Central memory CD4-positive, alpha-beta T cell (primary cell): ENCODE data around the gene NRSN1.

Source experiments
- DNase-seq: peaks from one replicate; pipeline ENCODE4 v3.0.0; 2022

Gene NRSN1

GRCh38 chr6:24145690-24146131, 19.7 kb downstream of the NRSN1 start:
- DNase-seq, result no peak

GRCh38 chr6:24146871-24147270, 20.9 kb downstream of the NRSN1 start:
- no peak for DNase-seq

GRCh38 chr6:24147511-24148153, 21.6 kb downstream of the NRSN1 start:
- DNase-seq, result no peak

GRCh38 chr6:24148154-24148570, 22.1 kb downstream of the NRSN1 start:
- DNase-seq, result no peak

GRCh38 chr6:24148684-24149083, 22.7 kb downstream of the NRSN1 start:
- no peak for DNase-seq

- no peak for DNase-seq
Observed at GRCh38 chr6:24149296-24149695, 23.3 kb downstream of the NRSN1 start.

- no peak for DNase-seq
Observed at GRCh38 chr6:24149836-24150235, 23.8 kb downstream of the NRSN1 start.

GRCh38 chr6:24152014-24152413, 26.0 kb downstream of the NRSN1 start:
- DNase-seq, result no peak

GRCh38 chr6:24154121-24154520, 28.1 kb downstream of the NRSN1 start:
- no peak for DNase-seq

GRCh38 chr6:24157886-24158285, 31.9 kb downstream of the NRSN1 start:
- no peak for DNase-seq

- no peak for DNase-seq
Observed at GRCh38 chr6:24183584-24183983, 57.6 kb downstream of the NRSN1 start.

GRCh38 chr6:24186349-24186748, 60.3 kb downstream of the NRSN1 start:
- DNase-seq, result no peak

GRCh38 chr6:24187965-24188577, 62.1 kb downstream of the NRSN1 start:
- no peak for DNase-seq

- DNase-seq, result no peak
Observed at GRCh38 chr6:24188578-24189080, 62.6 kb downstream of the NRSN1 start.

- DNase-seq, result no peak
Observed at GRCh38 chr6:24191346-24191745, 65.3 kb downstream of the NRSN1 start.

GRCh38 chr6:24193364-24193763, 67.3 kb downstream of the NRSN1 start:
- DNase-seq, result no peak

GRCh38 chr6:24194978-24195700, 69.1 kb downstream of the NRSN1 start:
- no peak for DNase-seq

GRCh38 chr6:24195836-24196597, 70.0 kb downstream of the NRSN1 start:
- DNase-seq, result no peak
